Brain microvascular endothelial cell (primary cell): ENCODE results near the gene ATG4A.

Experiments used
- DNase-seq: peaks from one replicate; pipeline ENCODE4 v3.0.0-alpha.2; 2020
- H3K27ac ChIP-seq: fragments of 250-450 bp; sonication (Bioruptor Pico); 2 replicates; pipeline ENCODE4 v1.5.1; 2020; ENCODE audit warnings: mild to moderate bottlenecking, moderate library complexity
- H3K27me3 ChIP-seq: fragments of 250-450 bp; sonication (Bioruptor Pico); replicated peaks from 2 replicates; pipeline ENCODE4 v1.5.1; 2020; ENCODE audit warnings: mild to moderate bottlenecking
- H3K36me3 ChIP-seq: fragments of 250-450 bp; sonication (Bioruptor Pico); replicated peaks from 2 replicates; pipeline ENCODE4 v1.5.1; 2020; ENCODE audit warnings: mild to moderate bottlenecking
- H3K4me3 ChIP-seq: 2 replicates; pipeline ENCODE4 v1.5.1; 2011; ENCODE audit warnings: low read depth, mild to moderate bottlenecking, control low read depth, low read length, moderate library complexity
- CTCF ChIP-seq: IDR thresholded peaks from 2 replicates; pipeline ENCODE4 v1.5.1; 2011; ENCODE audit warnings: low read depth, mild to moderate bottlenecking, moderate library complexity, low read length, control low read depth, inconsistent platforms; ENCODE audit errors: missing control alignments
- in situ Hi-C: cut with HindIII; loops from 2 replicates; pipeline ENCODE4 v1.10.0; 2017; ENCODE audit warnings: low sequenced_read_pairs, low pct_ligation_motif_present

ATG4A gene

DNA sequence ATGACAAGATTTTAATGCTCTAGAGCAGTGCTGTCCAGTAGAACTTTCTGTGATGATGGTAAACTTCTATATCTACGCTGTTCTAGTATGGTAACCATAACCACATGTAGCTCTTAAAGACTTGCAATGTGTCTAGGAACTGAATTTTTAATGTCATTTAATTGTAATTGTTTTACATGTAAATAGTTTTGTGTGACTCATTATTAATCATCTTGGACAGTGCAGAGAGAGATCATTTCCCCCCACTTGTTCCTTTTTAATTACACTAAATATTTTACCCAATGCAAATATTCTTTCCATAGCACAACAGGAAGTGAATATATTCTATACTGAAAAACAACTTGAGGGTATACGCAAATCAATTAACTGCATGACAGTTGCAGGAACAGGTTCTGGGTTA is 5.8 kb downstream of the ATG4A start:
- Histone ChIP-seq H3K27me3 (no peaks in the 10 kb centered on the region), H3K27ac (no peak overlapping the region), H3K4me3 (no peak overlapping the region), H3K36me3 (no peaks in the 10 kb centered on the region)
- DNase-seq: no peak
- in situ Hi-C loops: no loop called here
- no peak for TF ChIP-seq CTCF

GRCh38 chrX:108105473-108105872 is 13.9 kb downstream of the ATG4A start:
- in situ Hi-C loops: no loop called here
- Histone ChIP-seq H3K27me3 (no peaks in the 10 kb centered on the region), H3K27ac (no peak overlapping the region), H3K4me3 (no peak overlapping the region), H3K36me3 (no peaks in the 10 kb centered on the region)
- TF ChIP-seq CTCF: no peak
- DNase-seq: no peak

DNA sequence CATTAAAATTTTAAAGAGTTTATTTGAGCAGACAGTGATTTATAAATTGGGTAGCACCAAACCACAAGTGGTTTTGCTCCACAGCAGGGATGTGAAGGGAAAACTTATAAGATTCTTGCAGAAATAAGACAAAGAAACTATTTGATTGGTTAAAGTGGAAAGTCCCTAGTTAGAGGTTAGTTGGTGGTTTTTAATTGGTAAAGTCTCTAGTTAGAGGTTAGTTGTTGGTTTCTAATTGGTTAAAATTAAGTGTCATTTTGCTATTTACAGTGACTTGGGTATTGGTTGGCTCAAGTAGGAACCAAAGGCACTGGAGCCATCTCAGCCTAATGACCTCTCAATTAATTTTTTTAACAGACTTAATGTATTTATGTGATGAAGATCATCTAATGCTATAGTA is 23.0 kb downstream of the ATG4A start:
- no peak for DNase-seq
- TF ChIP-seq CTCF: no peak
- no peak overlapping the region for H3K27ac ChIP-seq
- H3K27me3 ChIP-seq: no peaks in the 10 kb centered on the region
- no peaks in the 10 kb centered on the region for H3K36me3 ChIP-seq
- H3K4me3 ChIP-seq: no peak overlapping the region
- in situ Hi-C loops: no loop called here

GRCh38 chrX:108117988-108118387 is 26.4 kb downstream of the ATG4A start:
- TF ChIP-seq CTCF: no peak
- H3K27ac ChIP-seq: no peak overlapping the region
- in situ Hi-C loops: no loop called here
- DNase-seq: no peak
- H3K36me3 ChIP-seq: no peaks in the 10 kb centered on the region
- no peak overlapping the region for H3K4me3 ChIP-seq
- H3K27me3 ChIP-seq: no peaks in the 10 kb centered on the region

DNA sequence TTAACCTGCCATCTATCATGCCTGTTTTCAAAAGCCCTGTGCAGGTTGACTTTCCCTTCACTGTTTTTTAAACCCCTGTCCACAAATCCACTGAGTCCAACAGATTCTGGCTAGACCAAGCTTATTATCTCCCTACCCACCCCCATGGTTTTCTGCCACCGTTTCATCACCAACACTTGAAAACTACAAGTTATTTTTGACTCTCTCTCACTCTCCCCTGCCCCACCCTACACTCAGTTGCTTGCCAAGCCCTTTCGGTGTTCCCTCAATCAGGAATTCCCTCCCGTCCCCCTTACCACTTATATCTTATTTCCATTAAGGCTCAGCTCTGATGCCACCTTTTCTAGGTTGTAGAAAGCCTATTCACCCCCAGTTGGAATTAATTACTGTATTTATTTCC is 29.7 kb downstream of the ATG4A start:
- no peak for DNase-seq
- Histone ChIP-seq H3K4me3 (no peak overlapping the region), H3K27ac (no peak overlapping the region), H3K27me3 (no peaks in the 10 kb centered on the region), H3K36me3 (no peaks in the 10 kb centered on the region)
- no peak for TF ChIP-seq CTCF
- in situ Hi-C loops: no loop called here

- TF ChIP-seq CTCF: no peak
- no peak overlapping the region for H3K4me3 ChIP-seq
- H3K27ac ChIP-seq: no peak overlapping the region
- no peak for DNase-seq
- H3K27me3 ChIP-seq: no peaks in the 10 kb centered on the region
- in situ Hi-C loops: no loop called here
- no peaks in the 10 kb centered on the region for H3K36me3 ChIP-seq
Measured at GRCh38 chrX:108122748-108123147, 31.2 kb downstream of the ATG4A start.
